NT2/D1 (cell line): ENCODE results near the gene SUOX.
A peak's percentile ranks its signal among the peaks of the same experiment; 100 is the strongest.

ENCODE experiments used
- DNase-seq: peaks from one replicate; pipeline ENCODE4 v3.0.0-alpha.2; 2011; ENCODE audit warnings: low read depth, low spot score
- H3K27me3 ChIP-seq: 2 replicates; pipeline ENCODE4 v1.6.0; 2011; ENCODE audit warnings: mild to moderate bottlenecking; ENCODE audit not compliant: insufficient read length, insufficient read depth
- H3K36me3 ChIP-seq: 2 replicates; pipeline ENCODE4 v1.6.1; 2011; ENCODE audit warnings: mild to moderate bottlenecking, low read length, mixed read lengths; ENCODE audit not compliant: insufficient read depth, insufficient read length
- H3K4me1 ChIP-seq: 2 replicates; pipeline ENCODE4 v1.5.1; 2011; ENCODE audit not compliant: insufficient read depth, insufficient read length
- H3K4me3 ChIP-seq: 2 replicates; pipeline ENCODE4 v1.5.1; 2011; ENCODE audit warnings: low read depth; ENCODE audit not compliant: insufficient read length
- H3K9ac ChIP-seq: 2 replicates; pipeline ENCODE4 v1.6.0; 2011; ENCODE audit warnings: low read depth; ENCODE audit not compliant: insufficient read length
- H3K9me3 ChIP-seq: 2 replicates; pipeline ENCODE4 v1.5.1; 2011; ENCODE audit warnings: mild to moderate bottlenecking, low read length; ENCODE audit not compliant: insufficient read depth
- SUZ12 ChIP-seq: IDR thresholded peaks from 2 replicates; pipeline ENCODE4 v1.6.1; 2011; ENCODE audit not compliant: insufficient read length, insufficient read depth; ENCODE audit errors: extremely low read depth
- YY1 ChIP-seq: IDR thresholded peaks from 2 replicates; pipeline ENCODE4 v1.6.1; 2011; ENCODE audit not compliant: insufficient read length, insufficient read depth
- ZNF274 ChIP-seq: IDR thresholded peaks from 2 replicates; pipeline ENCODE4 v1.6.1; 2011; ENCODE audit warnings: mild to moderate bottlenecking, low read depth, low read length

SUOX gene

DNA sequence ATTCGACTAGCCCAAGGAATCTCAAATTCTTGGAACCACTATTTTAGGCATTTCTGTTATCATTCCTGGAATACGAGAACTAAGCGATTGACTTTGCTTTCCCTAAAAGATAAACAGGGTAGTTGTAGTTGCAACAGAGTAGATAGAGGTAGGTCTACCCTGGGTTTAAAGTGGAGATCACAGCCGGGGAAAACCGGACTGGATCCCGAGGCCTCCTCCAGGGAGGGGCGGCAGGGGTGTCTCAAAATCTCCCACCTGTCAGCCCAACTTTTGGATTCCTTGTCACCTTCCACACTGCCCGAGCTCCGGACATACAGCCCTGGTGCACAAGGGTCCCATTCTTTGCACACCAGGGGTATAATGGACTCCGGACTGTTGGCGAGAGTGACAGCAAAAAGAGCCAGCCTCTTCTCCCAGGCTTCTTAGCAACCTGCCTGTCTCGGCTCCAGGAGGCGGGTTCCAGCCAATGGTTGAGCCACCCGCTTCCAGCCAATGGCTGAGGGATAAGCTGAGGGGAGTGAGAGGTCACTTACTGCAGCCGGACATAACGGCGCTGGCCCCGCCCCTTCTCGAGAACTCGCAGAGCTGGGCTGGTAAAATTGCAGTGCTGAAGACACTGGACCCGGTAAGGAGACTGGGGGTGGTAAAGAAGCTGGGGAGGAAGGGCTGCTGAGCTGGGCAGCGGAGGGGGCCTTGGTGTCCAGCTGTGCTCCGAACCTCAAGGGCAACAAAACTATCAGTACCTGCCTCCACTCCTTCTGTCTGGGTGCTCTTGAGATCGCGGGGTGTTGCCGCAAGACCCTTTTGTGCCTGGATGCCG lies at the start of gene SUOX:
Gene SUOX, plus strand, starts transcription at position 562 of the 820 bp plus-strand sequence. CDS start 4,946 bp downstream, outside the sequence.
- H3K4me3 ChIP-seq, result peak within 1 kb of the TSS; percentile 80
- no peaks in the 10 kb centered on the region; the same call in 1 of the 2 replicates for H3K9me3 ChIP-seq
- H3K36me3 ChIP-seq, result peaks cover 45% of the 10 kb centered on the region
- H3K9ac ChIP-seq, result peak within 1 kb of the TSS; percentile 88
- H3K4me1 ChIP-seq, result peaks cover 3% of the 10 kb centered on the region
- no peaks in the 10 kb centered on the region for H3K27me3 ChIP-seq
- peak; percentile 95 for DNase-seq
- TF ChIP-seq ZNF274, result no peak
- TF ChIP-seq YY1, result no peak
- TF ChIP-seq SUZ12, result no peak

DNA sequence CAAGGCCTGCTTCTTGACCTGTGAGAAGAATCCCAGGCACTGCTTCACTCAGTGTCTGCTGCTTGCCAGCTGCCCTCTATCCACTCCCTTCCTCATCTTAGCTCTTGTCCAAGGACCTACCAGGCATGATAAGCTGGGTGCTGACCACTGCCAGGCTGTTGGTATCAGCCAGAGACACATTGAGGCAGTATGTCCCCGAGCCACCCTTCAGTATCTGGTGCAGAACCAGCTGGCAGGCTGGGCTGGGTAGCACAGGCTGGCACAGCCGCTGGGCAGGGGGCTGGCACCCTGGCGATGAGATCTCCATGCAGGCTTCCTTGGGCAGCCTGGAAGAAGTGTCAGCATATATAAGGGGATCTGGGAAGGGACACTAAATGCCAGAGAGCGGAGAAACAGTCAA lies 41.7 kb upstream of the SUOX start:
- no peak for TF ChIP-seq SUZ12
- TF ChIP-seq ZNF274, result no peak
- TF ChIP-seq YY1, result no peak
- H3K36me3 ChIP-seq, result peaks cover 57% of the 10 kb centered on the region

DNA sequence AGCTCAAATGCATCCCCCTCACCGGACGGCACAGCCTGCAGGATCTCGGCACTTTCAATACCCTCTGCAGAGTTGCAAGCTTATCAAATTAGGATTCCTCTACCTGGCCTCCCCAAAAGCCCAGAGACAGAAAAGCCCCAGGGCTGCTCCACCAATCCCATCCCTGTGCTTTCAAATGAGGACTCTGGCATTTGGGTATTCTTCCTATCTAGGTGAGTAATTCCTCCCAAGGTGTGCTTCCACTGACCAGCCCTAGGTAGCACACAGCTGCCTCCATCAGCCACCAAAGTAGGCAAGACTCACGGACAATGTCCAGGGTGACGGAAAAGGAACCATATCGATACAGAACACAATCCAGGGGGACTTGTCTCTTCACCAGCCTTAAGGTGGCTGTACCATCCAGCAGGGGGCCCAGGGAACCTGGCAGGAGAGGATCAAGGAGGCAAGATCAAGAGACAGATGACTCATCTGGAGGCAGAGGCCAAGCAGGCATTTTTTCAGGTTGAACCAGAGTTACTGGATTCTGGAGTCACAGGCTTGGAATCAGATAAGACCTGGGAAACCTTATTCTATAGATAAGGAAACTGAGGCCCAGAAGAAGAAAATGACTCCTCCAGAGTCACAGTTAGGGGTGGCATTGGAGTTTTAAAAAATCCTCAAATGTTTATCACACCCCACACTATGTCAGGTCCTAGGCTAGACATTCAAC lies 41.1 kb upstream of the SUOX start:
- peaks cover 57% of the 10 kb centered on the region for H3K36me3 ChIP-seq
- peaks cover 3% of the 10 kb centered on the region for H3K4me1 ChIP-seq
- no peak for DNase-seq
- H3K27me3 ChIP-seq, result no peaks in the 10 kb centered on the region
- TF ChIP-seq SUZ12, result no peak
- no peak for TF ChIP-seq ZNF274
- TF ChIP-seq YY1, result no peak
- no peak overlapping the region for H3K4me3 ChIP-seq
- no peaks in the 10 kb centered on the region for H3K9me3 ChIP-seq
- no peak overlapping the region for H3K9ac ChIP-seq

More for the DNA sequence above, 41.7 kb upstream of the SUOX start:
- Histone ChIP-seq H3K9ac (no peak overlapping the region), H3K9me3 (no peaks in the 10 kb centered on the region), H3K27me3 (no peaks in the 10 kb centered on the region), H3K4me3 (no peak overlapping the region), H3K4me1 (peaks cover 3% of the 10 kb centered on the region)
- DNase-seq, result no peak

DNA sequence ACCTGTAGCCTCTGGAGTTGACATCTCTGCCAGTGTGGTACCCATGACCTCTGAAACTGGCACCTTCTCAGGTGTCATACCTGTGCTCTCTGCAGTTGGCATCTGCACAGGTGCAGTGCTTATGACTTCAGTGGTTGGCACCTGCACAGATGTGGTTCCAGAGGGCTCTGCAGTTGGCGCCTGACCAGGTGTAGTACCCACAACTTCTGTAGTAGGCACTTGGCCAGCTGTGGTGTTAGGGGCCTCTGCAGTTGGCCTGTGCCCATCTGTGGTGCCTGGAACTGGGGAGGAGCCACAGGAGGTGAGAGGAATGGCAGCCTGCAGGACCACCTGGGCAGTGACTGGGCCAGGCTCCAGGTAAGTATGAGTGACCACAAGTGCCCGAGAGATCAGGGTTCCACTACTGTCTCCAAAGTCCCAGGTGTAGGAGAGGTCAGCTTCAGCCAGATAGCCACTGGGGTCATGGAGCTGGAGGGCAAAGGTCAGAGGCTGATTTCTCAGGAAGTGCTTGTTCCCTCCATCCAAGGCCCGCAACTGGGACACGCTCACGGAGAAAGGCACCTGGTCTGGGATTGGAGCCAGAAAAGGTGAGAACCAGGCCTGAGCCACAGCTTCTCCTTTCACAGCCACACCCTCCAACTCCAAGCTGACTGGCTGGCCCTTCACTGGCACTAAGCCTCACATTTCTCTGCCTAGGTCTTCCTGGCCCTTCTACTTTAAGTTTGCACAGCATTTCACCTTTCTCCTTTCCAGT lies 39.8 kb upstream of the SUOX start:
- DNase-seq, result no peak
- Histone ChIP-seq H3K9ac (no peak overlapping the region), H3K9me3 (no peaks in the 10 kb centered on the region), H3K4me1 (peaks cover 3% of the 10 kb centered on the region), H3K27me3 (no peaks in the 10 kb centered on the region), H3K4me3 (no peak overlapping the region), H3K36me3 (peaks cover 45% of the 10 kb centered on the region)
- TF ChIP-seq SUZ12, result no peak
- no peak for TF ChIP-seq ZNF274
- no peak for TF ChIP-seq YY1

DNA sequence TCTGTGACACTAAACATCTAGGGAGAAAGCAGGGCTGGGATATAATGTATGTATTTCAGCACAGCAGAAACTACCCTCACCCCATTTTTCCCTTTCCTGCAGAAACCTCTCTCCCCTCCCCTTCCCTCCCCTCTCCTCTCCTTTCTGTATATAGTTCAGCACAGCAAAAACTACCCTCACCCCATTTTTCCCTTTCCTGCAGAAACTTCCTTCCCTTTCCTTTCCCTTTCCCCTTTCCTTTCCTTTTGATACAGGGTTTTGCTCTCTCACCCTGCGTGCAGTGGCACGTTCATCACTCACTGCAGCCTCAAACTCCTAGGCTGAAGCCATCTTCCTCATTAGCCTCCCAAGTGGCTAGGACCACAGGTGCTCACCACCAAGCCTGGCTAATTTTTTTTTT lies 33.3 kb upstream of the SUOX start:
- Histone ChIP-seq H3K4me1 (peaks cover 6% of the 10 kb centered on the region), H3K4me3 (no peak overlapping the region), H3K9me3 (no peaks in the 10 kb centered on the region), H3K36me3 (peaks cover 12% of the 10 kb centered on the region), H3K9ac (no peak overlapping the region), H3K27me3 (no peaks in the 10 kb centered on the region)
- no peak for TF ChIP-seq YY1
- no peak for TF ChIP-seq ZNF274
- TF ChIP-seq SUZ12, result no peak
- DNase-seq, result no peak

DNA sequence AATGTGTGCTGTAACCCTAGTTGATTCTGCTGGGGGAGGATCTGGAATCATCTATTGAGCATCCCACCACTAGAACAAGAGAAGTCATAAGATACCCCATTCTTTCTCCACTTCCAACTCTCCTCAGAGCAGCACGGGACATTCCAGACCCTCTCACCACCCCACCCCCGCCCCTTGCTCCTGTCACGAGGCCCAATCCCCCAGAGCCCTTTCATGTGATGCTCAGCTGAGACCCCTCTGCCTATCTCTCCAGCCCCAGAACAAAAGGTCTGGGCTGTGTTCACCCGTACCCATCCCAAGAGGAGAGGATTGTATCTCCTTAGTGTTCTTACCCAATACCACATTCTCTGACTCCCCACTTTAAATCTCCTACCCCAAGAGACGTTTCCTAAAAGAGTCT lies 31.8 kb upstream of the SUOX start:
- no peak for DNase-seq
- Histone ChIP-seq H3K4me1 (peaks cover 6% of the 10 kb centered on the region), H3K27me3 (no peaks in the 10 kb centered on the region), H3K9me3 (no peaks in the 10 kb centered on the region), H3K9ac (peak overlapping the region; percentile 61), H3K36me3 (peaks cover 24% of the 10 kb centered on the region), H3K4me3 (peak overlapping the region; percentile 76)
- TF ChIP-seq ZNF274, result no peak
- no peak for TF ChIP-seq SUZ12
- TF ChIP-seq YY1, result no peak

DNA sequence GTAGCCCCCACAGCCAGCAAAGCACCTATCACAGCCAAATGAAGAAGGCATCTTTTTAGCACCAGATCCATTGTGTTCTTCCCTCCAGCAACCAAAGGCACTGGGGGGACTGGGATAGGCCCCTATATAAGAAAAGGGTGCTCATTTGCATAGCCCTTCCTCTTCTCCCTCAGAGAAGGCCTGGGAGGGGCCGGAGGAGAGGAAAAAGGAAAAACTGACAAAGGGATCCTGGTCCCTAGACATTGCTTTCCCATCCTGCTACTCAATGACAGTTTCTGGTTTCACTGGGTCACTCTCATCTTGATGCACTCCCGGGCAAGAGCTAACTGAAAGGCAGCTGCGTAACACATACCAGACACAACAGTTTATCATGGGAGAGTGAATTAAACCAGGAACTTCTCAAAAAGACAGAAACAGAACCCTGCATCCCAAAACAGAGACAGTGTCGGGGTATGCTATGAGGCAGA lies 31.1 kb upstream of the SUOX start, which contains the start of gene PMEL:
Gene PMEL, minus strand, starts transcription at position 102 of the 467 bp plus-strand sequence. Its CDS starts 31 bp downstream, at position 71.
- peak within 1 kb of the TSS; percentile 88 for H3K9ac ChIP-seq
- no peak for TF ChIP-seq ZNF274
- no peak for TF ChIP-seq YY1
- TF ChIP-seq SUZ12, result no peak
- peak within 1 kb of the TSS; percentile 76 for H3K4me3 ChIP-seq
- H3K4me1 ChIP-seq, result peaks cover 6% of the 10 kb centered on the region
- H3K27me3 ChIP-seq, result no peaks in the 10 kb centered on the region
- peaks cover 31% of the 10 kb centered on the region for H3K36me3 ChIP-seq
- DNase-seq, result no peak
- no peaks in the 10 kb centered on the region for H3K9me3 ChIP-seq
